ENCODE results near the gene ZFAND3. TPM values are rescaled to one million over a fixed set of nuclear protein-coding genes. Genes with fewer than 3 reads are reported as not detected.

ZFAND3 gene
- total and polyA plus RNA-seq, 2 of the 4 experiments (the other 2 are of a cell fraction) = 10.9 to 26.7 TPM

DNA sequence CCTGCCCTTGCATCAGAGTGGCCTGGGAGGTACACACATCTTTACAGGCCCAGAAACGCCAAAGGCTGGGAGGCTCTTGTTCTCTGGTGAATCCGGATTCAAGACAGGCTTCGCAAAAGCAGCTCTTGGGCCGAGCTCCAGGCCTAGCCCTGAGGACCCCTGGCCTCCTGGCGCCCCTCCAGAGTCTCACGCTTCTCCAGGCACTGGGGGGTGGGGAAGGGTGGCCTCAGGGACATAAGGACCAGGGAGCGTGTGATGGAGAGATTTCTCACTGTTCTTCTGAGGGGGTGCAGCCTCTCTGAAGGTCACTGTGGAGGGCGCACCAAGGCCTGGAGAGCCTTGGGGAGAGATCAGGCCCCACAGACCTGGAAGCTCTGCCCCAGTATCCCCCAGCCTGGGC is 349.2 kb downstream of the ZFAND3 start:
- no peak overlapping the region for H4K8ac ChIP-seq (ENCODE audit: low read depth in 2 of 2, low read length in 2 of 2)
- no peak overlapping the region for H3K4ac ChIP-seq (ENCODE audit: low read depth, low read length)
- WGBS, 2 experiments (ENCODE audit: extremely low coverage in 2 of 2, insufficient read length in 1 of 2) = 40% methylated on average over 1 of the region's 8 CpGs; no CpG with 5 or more reads in 1 of the 2 experiments
- no peak overlapping the region for H2BK20ac ChIP-seq (ENCODE audit: low read depth, low read length)
- no peak overlapping the region for H3K18ac ChIP-seq (ENCODE audit: low read depth, low read length)
- no peak overlapping the region for H3K56ac ChIP-seq (ENCODE audit: extremely low read depth, insufficient read depth, low read length)
- no peak overlapping the region for H3K14ac ChIP-seq (replicated peaks; ENCODE audit: low read depth, low read length)
- POLR2A ChIA-PET (ENCODE audit: unreplicated experiment) = no interaction called here
- H2AK9ac ChIP-seq (replicated peaks; ENCODE audit: low read depth, low read length, poor library complexity) = no peak overlapping the region
- no peak for ATAC-seq (ENCODE audit: low read depth)
- H3K9ac ChIP-seq (ENCODE audit: low read depth, low read length) = no peak overlapping the region
- no TSS peak for BruUV-seq (replicated peaks)
- H3K23ac ChIP-seq (ENCODE audit: low read depth, low read length) = no peak overlapping the region
- no peak overlapping the region for H2BK5ac ChIP-seq (ENCODE audit: low read depth, low read length, poor library complexity, severe bottlenecking)
- CTCF ChIA-PET = no interaction called here
- H3K4me3 ChIP-seq (ENCODE audit: insufficient read depth, low read depth, low read length) = no peak overlapping the region
- no peak overlapping the region for H4K91ac ChIP-seq (ENCODE audit: insufficient read depth, low read depth, low read length)
- no peak overlapping the region for H3K4me2 ChIP-seq (ENCODE audit: low read depth, low read length)
- no peaks in the 10 kb centered on the region for H4K20me1 ChIP-seq (ENCODE audit: insufficient read depth, low read length)
- no peak overlapping the region for H2BK120ac ChIP-seq (ENCODE audit: low read depth, low read length)
- no peak overlapping the region for H2AK5ac ChIP-seq (ENCODE audit: low read depth, low read length)
- in situ Hi-C loops (cut with MboI; ENCODE audit: low sequenced_read_pairs) (no loop called here), intact Hi-C loops (cut with micrococcal nuclease) (no loop called here), dilution Hi-C loops (cut with HindIII; ENCODE audit: low sequenced_read_pairs, unreplicated experiment) (no loop called here)
- no peak overlapping the region for H3K27ac ChIP-seq (ENCODE audit: insufficient read depth, low read length)
- H3K9me3 ChIP-seq (ENCODE audit: control insufficient read depth, insufficient read depth, low read length) = no peaks in the 10 kb centered on the region
- no peaks in the 10 kb centered on the region; a peak in 1 of 4 replicates for H3K79me1 ChIP-seq (ENCODE audit: low read depth in 1 of 2, low read length in 2 of 2)
- TF ChIP-seq RCOR1 (IDR thresholded peaks at IDR 0.05; ENCODE audit: insufficient replicate concordance, low read length) = no peak
- no peak for TF ChIP-seq NFE2L2 (IDR thresholded peaks at IDR 0.05; ENCODE audit: low read depth, low read length)
- TF ChIP-seq FOS (IDR thresholded peaks at IDR 0.05; ENCODE audit: low read depth, low read length) = no peak
- no peak for TF ChIP-seq POLR2A (IDR thresholded peaks at IDR 0.05; ENCODE audit: low read depth, low read length)
- no peak for TF ChIP-seq BHLHE40 (IDR thresholded peaks at IDR 0.05; ENCODE audit: low read depth, low read length)
- TF ChIP-seq MAFK (IDR thresholded peaks at IDR 0.05; ENCODE audit: low read depth, low read length) = no peak
- TF ChIP-seq, protein P1, sequence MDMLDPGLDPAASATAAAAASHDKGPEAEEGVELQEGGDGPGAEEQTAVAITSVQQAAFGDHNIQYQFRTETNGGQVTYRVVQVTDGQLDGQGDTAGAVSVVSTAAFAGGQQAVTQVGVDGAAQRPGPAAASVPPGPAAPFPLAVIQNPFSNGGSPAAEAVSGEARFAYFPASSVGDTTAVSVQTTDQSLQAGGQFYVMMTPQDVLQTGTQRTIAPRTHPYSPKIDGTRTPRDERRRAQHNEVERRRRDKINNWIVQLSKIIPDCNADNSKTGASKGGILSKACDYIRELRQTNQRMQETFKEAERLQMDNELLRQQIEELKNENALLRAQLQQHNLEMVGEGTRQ (IDR thresholded peaks at IDR 0.05; ENCODE audit: low read depth, low read length) = no peak
- no peaks in the 10 kb centered on the region for H3K4me1 ChIP-seq (ENCODE audit: control insufficient read depth, insufficient read depth, low read length)
- H3K36me3 ChIP-seq (ENCODE audit: control insufficient read depth, insufficient read depth, low read length) = no peaks in the 10 kb centered on the region
- no peaks in the 10 kb centered on the region; the same call in 1 of the 2 replicates for H3K9me1 ChIP-seq (ENCODE audit: insufficient read depth, low read length)
- H2BK15ac ChIP-seq (ENCODE audit: low read depth, low read length) = no peak overlapping the region
- H3K27me3 ChIP-seq (ENCODE audit: control insufficient read depth, insufficient read depth, low read length) = no peaks in the 10 kb centered on the region
- no peak overlapping the region for H2AFZ ChIP-seq (replicated peaks; ENCODE audit: low read length, poor library complexity)
- H4K5ac ChIP-seq (ENCODE audit: low read depth, low read length) = no peak overlapping the region
- DNase-seq = no peak

Measured in IMR-90 (cell line).